OCI-LY7 (cell line): Measurements from ENCODE around the gene LAMA2. TPM values are rescaled to one million over a fixed set of nuclear protein-coding genes. Genes with fewer than 3 reads are reported as not detected.

Experiments
- BruUV-seq: library from RNA; stranded (reverse); fragments of 400-500 nt; replicated peaks from 2 replicates; lab custom pipeline; 2021; lab: Mats Ljungman, UMichigan
- CTCF ChIA-PET: fragments of 300-600 bp; sonication (Branson Sonifier 250); formaldehyde crosslinking; loops from one replicate; lab custom pipeline; 2022; ENCODE audit warnings: antibody characterized with exemption; ENCODE audit not compliant: unreplicated experiment; lab: Charles Lee
- POLR2A ChIA-PET: fragments of 300-600 bp; sonication (Branson Sonifier 250); formaldehyde crosslinking; loops from one replicate; lab custom pipeline; 2022; ENCODE audit warnings: antibody characterized with exemption; lab: Charles Lee
- DNase-seq: peaks from one replicate; pipeline ENCODE4 v3.0.0-alpha.2; 2015; ENCODE audit warnings: low spot score
- H2AFZ ChIP-seq: fragments of 200-600 bp; sonication (generic), shearing (Covaris generic); 2 replicates; pipeline ENCODE4 v1.6.1; 2014; ENCODE audit warnings: mild to moderate bottlenecking, antibody characterized with exemption, low read length, moderate library complexity
- H3K27ac ChIP-seq: fragments of 200-600 bp; sonication (generic); 2 replicates; pipeline ENCODE4 v1.5.1; 2014; ENCODE audit warnings: mixed run types, low read depth, mild to moderate bottlenecking, moderate library complexity, low read length, inconsistent platforms; ENCODE audit not compliant: poor library complexity, severe bottlenecking
- H3K36me3 ChIP-seq: fragments of 200-600 bp; sonication (generic); 2 replicates; pipeline ENCODE4 v1.6.1; 2014; ENCODE audit warnings: mild to moderate bottlenecking, antibody characterized with exemption, low read length, moderate library complexity, mixed read lengths; ENCODE audit not compliant: insufficient read depth
- H3K4me1 ChIP-seq: fragments of 200-600 bp; sonication (generic); 2 replicates; pipeline ENCODE4 v1.5.1; 2014; ENCODE audit warnings: mild to moderate bottlenecking, low read length; ENCODE audit not compliant: insufficient read depth, poor library complexity, severe bottlenecking
- H3K4me2 ChIP-seq: fragments of 200-600 bp; sonication (generic); 2 replicates; pipeline ENCODE4 v1.6.1; 2014; ENCODE audit warnings: mild to moderate bottlenecking, low read length
- H3K4me3 ChIP-seq: fragments of 200-600 bp; sonication (generic); 2 replicates; pipeline ENCODE4 v1.5.1; 2014; ENCODE audit warnings: mild to moderate bottlenecking, low read depth, low read length; ENCODE audit not compliant: poor library complexity, severe bottlenecking
- H3K79me2 ChIP-seq: fragments of 200-600 bp; sonication (generic); 2 replicates; pipeline ENCODE4 v1.6.1; 2016; ENCODE audit warnings: low read depth, mild to moderate bottlenecking, low read length, moderate library complexity, mixed read lengths; ENCODE audit not compliant: insufficient read depth
- H3K9me2 ChIP-seq: fragments of 200-600 bp; sonication (generic); 2 replicates; pipeline ENCODE4 v1.6.1; 2016; ENCODE audit warnings: mild to moderate bottlenecking, low read length, mixed read lengths; ENCODE audit not compliant: insufficient read depth
- H3K9me3 ChIP-seq: fragments of 200-600 bp; sonication (generic); 2 replicates; pipeline ENCODE4 v1.6.1; 2014; ENCODE audit warnings: mild to moderate bottlenecking, mixed run types, low read length, mixed read lengths
- H4K20me1 ChIP-seq: fragments of 200-600 bp; sonication (generic); 2 replicates; pipeline ENCODE4 v1.6.1; 2014; ENCODE audit warnings: mild to moderate bottlenecking, antibody characterized with exemption, low read length, moderate library complexity, mixed read lengths; ENCODE audit not compliant: insufficient read depth
- EZH2phosphoT487 ChIP-seq: fragments of 200-600 bp; sonication (generic); IDR thresholded peaks from 2 replicates; pipeline ENCODE4 v1.6.1; 2018; ENCODE audit warnings: low read depth, borderline replicate concordance, mild to moderate bottlenecking, mixed run types, antibody characterized with exemption, low read length, moderate library complexity, mixed read lengths
- intact Hi-C: fragments of 100-400 bp; cut with micrococcal nuclease; formaldehyde crosslinking; loops from one replicate; pipeline ENCODE4 v1.10.0; 2022; ENCODE audit not compliant: unreplicated experiment
- total RNA-seq, 2 experiments: library from RNA; depleted of rRNA in 1 of 2; stranded (reverse); fragments of >200 nt in 1 of 2; shearing (Covaris generic) in 1 of 2; gene quantifications; 2 replicates each; pipeline ENCODE4 v1.2.3, GENCODE V29; 2014 to 2022
- TF ChIP-seq, protein P1 (sequence below): fragments of 200-600 bp; sonication (generic); conservative IDR thresholded peaks from 2 replicates; pipeline ENCODE4 v1.5.1; 2014; ENCODE audit warnings: mild to moderate bottlenecking, antibody characterized with exemption, low read length, moderate library complexity, mixed read lengths

LAMA2 gene
- total RNA-seq, 2 experiments from 2014 or later = not detected

DNA sequence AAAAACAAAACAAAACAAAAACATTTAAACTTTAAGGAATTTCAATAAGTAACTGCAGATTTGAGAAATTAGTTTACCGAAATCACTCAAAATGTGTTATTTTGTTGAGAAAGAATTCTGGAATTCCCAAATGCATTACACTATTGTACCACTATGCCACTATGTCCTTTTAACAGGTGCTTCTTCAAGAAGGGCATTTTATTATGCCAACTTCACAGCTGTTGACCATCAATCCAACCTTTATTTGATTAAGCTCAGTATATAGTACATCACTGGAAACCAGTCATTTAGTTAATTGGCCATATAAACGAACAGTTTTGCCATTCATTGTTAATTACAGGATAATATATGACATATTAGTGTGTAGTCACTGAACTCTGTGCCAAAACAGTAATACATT, 605.4 kb downstream of the LAMA2 start:
- no peaks in the 10 kb centered on the region for H3K36me3 ChIP-seq
- H3K4me3 ChIP-seq = no peak overlapping the region
- no peaks in the 10 kb centered on the region for H3K4me1 ChIP-seq
- intact Hi-C loops = no loop called here
- no peaks in the 10 kb centered on the region for H3K79me2 ChIP-seq
- H3K9me2 ChIP-seq = no peaks in the 10 kb centered on the region
- POLR2A ChIA-PET = no interaction called here
- no peaks in the 10 kb centered on the region for H4K20me1 ChIP-seq
- DNase-seq = no peak
- BruUV-seq = no TSS peak
- no peak for TF ChIP-seq EZH2phosphoT487
- TF ChIP-seq, protein P1, sequence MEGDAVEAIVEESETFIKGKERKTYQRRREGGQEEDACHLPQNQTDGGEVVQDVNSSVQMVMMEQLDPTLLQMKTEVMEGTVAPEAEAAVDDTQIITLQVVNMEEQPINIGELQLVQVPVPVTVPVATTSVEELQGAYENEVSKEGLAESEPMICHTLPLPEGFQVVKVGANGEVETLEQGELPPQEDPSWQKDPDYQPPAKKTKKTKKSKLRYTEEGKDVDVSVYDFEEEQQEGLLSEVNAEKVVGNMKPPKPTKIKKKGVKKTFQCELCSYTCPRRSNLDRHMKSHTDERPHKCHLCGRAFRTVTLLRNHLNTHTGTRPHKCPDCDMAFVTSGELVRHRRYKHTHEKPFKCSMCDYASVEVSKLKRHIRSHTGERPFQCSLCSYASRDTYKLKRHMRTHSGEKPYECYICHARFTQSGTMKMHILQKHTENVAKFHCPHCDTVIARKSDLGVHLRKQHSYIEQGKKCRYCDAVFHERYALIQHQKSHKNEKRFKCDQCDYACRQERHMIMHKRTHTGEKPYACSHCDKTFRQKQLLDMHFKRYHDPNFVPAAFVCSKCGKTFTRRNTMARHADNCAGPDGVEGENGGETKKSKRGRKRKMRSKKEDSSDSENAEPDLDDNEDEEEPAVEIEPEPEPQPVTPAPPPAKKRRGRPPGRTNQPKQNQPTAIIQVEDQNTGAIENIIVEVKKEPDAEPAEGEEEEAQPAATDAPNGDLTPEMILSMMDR = no peak
- CTCF ChIA-PET = no interaction called here
- no peaks in the 10 kb centered on the region for H3K9me3 ChIP-seq
- H3K27ac ChIP-seq = no peak overlapping the region
- H3K4me2 ChIP-seq = no peak overlapping the region
- H2AFZ ChIP-seq = no peak overlapping the region

GRCh38 chr6:129489215-129489765, 606.4 kb downstream of the LAMA2 start:
- DNase-seq = no peak
- H3K4me2 ChIP-seq = no peak overlapping the region
- POLR2A ChIA-PET = interaction anchor here (1.0 to 1.4 kb wide), 2 partner anchors 12 to 28 kb away, joined by 3 read pairs; no protein-coding TSS in a partner anchor
- CTCF ChIA-PET = interaction anchor here (1.1 kb wide), 1 partner anchor 12 kb away, joined by 3 read pairs; no protein-coding TSS in a partner anchor
- H3K27ac ChIP-seq = no peak overlapping the region
- no TSS peak for BruUV-seq
- H3K4me3 ChIP-seq = no peak overlapping the region
- H3K36me3 ChIP-seq = no peaks in the 10 kb centered on the region
- H3K9me2 ChIP-seq = no peaks in the 10 kb centered on the region
- no peaks in the 10 kb centered on the region for H3K4me1 ChIP-seq
- H4K20me1 ChIP-seq = no peaks in the 10 kb centered on the region
- no peak overlapping the region for H2AFZ ChIP-seq
- TF ChIP-seq EZH2phosphoT487 = no peak
- TF ChIP-seq, protein P1 = no peak
- H3K9me3 ChIP-seq = no peaks in the 10 kb centered on the region
- H3K79me2 ChIP-seq = no peaks in the 10 kb centered on the region
- intact Hi-C loops = no loop called here
